ENCODE measurements around the gene HIGD1C.
"Not testable (repeated sequence)": the region's sequence is repeated elsewhere in the genome, so short reads cannot be mapped to it uniquely, and the experiment has no call there.

Gene HIGD1C

GRCh38 chr12:50928392-50928791 lies 24.0 kb upstream of the HIGD1C start:
- in situ Hi-C loops (cut with HindIII; ENCODE audit: low pct_ligation_motif_present, low sequenced_read_pairs), result no loop called here
- TF ChIP-seq CTCF (IDR thresholded peaks at IDR 0.05; ENCODE audit: low read depth, low read length, missing control alignments), result no peak
- DNase-seq, result no peak
- H3K27ac ChIP-seq, result no peak overlapping the region
- H3K36me3 ChIP-seq (replicated peaks), result no peaks in the 10 kb centered on the region
- H3K4me3 ChIP-seq (ENCODE audit: low read depth, low read length), result no peak overlapping the region
- H3K27me3 ChIP-seq (replicated peaks), result no peaks in the 10 kb centered on the region

- H3K27ac ChIP-seq, result no peak overlapping the region
- no peaks in the 10 kb centered on the region for H3K27me3 ChIP-seq (replicated peaks)
- no peak for TF ChIP-seq CTCF (IDR thresholded peaks at IDR 0.05; ENCODE audit: low read depth, low read length, missing control alignments)
- no peaks in the 10 kb centered on the region for H3K36me3 ChIP-seq (replicated peaks)
- no peak overlapping the region for H3K4me3 ChIP-seq (ENCODE audit: low read depth, low read length)
- in situ Hi-C loops (cut with HindIII; ENCODE audit: low pct_ligation_motif_present, low sequenced_read_pairs), result no loop called here
- DNase-seq, result no peak
Measured at GRCh38 chr12:50929831-50930230, 22.5 kb upstream of the HIGD1C start.

GRCh38 chr12:50930477-50930876 lies 21.9 kb upstream of the HIGD1C start:
- H3K27ac ChIP-seq; in situ Hi-C loops (cut with HindIII; ENCODE audit: low pct_ligation_motif_present, low sequenced_read_pairs); DNase-seq; H3K27me3 ChIP-seq (replicated peaks); H3K36me3 ChIP-seq (replicated peaks); H3K4me3 ChIP-seq (ENCODE audit: low read depth, low read length): not testable (repeated sequence)

GRCh38 chr12:50932787-50933280 lies 19.5 kb upstream of the HIGD1C start:
- in situ Hi-C loops (cut with HindIII; ENCODE audit: low pct_ligation_motif_present, low sequenced_read_pairs), result no loop called here
- no peaks in the 10 kb centered on the region for H3K27me3 ChIP-seq (replicated peaks)
- H3K27ac ChIP-seq, result no peak overlapping the region
- H3K36me3 ChIP-seq (replicated peaks), result no peaks in the 10 kb centered on the region
- DNase-seq, result no peak
- H3K4me3 ChIP-seq (ENCODE audit: low read depth, low read length), result no peak overlapping the region
- no peak for TF ChIP-seq CTCF (IDR thresholded peaks at IDR 0.05; ENCODE audit: low read depth, low read length, missing control alignments)

- H3K27ac ChIP-seq, result no peak overlapping the region
- in situ Hi-C loops (cut with HindIII; ENCODE audit: low pct_ligation_motif_present, low sequenced_read_pairs), result no loop called here
- TF ChIP-seq CTCF (IDR thresholded peaks at IDR 0.05; ENCODE audit: low read depth, low read length, missing control alignments), result no peak
- no peaks in the 10 kb centered on the region for H3K27me3 ChIP-seq (replicated peaks)
- H3K4me3 ChIP-seq (ENCODE audit: low read depth, low read length), result no peak overlapping the region
- H3K36me3 ChIP-seq (replicated peaks), result no peaks in the 10 kb centered on the region
- no peak for DNase-seq
Measured at GRCh38 chr12:50933459-50934124, 18.8 kb upstream of the HIGD1C start.

DNA sequence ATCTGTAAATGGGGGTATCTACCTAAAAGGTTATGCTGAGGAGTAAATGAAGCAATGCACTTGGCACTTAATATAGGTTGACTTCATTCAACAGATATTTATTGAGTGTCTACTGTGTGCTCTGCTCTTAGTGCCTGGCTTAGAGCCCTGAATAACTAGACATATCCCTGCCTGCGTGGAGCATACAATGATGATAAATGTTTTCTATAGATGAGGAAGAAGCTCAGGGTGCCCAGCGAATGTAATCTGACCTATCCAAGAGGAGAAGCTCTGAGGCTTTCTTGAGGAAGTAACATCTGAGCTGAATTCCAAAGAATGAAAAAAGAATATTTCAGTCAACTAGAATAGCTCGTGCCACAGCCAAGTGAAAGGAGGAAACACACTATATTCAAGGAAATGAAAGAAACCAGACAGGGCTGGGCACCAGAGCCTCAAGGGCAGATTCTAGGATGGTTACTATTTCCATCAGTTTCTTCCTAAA lies 17.9 kb upstream of the HIGD1C start:
- H3K27me3 ChIP-seq (replicated peaks), result no peaks in the 10 kb centered on the region
- no peaks in the 10 kb centered on the region for H3K36me3 ChIP-seq (replicated peaks)
- in situ Hi-C loops (cut with HindIII; ENCODE audit: low pct_ligation_motif_present, low sequenced_read_pairs), result no loop called here
- H3K27ac ChIP-seq, result no peak overlapping the region
- H3K4me3 ChIP-seq (ENCODE audit: low read depth, low read length), result no peak overlapping the region
- TF ChIP-seq CTCF (IDR thresholded peaks at IDR 0.05; ENCODE audit: low read depth, low read length, missing control alignments), result no peak
- no peak for DNase-seq
